ENCODE data around the gene AGO3. TPM values are rescaled to one million over a fixed set of nuclear protein-coding genes. Genes with fewer than 3 reads are reported as not detected.
A peak's percentile ranks its signal among the peaks of the same experiment; 100 is the strongest.
"Not testable (repeated sequence)": the region's sequence is repeated elsewhere in the genome, so short reads cannot be mapped to it uniquely, and the experiment has no call there.

The AGO3 gene
- total RNA-seq, 1 donor from 2014 or later: 6.8 TPM

DNA sequence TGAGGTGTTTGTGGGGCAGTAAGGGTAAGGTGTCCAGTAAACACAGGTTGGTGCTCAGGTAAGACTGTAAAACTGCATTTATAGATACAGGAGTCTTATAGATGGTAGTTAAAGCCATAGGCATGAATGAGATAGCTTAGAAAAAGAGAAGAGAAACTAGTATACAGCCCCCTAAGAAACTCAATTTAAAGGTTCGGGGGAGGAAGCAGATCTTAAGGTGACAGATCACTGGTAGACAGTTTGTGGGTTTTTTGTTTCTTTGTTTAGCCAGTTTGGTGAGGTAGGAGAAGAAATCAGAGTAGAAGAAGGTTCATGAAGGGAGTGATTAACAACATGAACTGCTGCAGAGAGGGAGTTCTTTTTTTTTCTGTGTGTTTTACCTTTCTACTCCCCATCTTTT lies 6.1 kb upstream of the AGO3 start:
- no peak for DNase-seq (ENCODE audit: low read depth in 2 of 2)

DNA sequence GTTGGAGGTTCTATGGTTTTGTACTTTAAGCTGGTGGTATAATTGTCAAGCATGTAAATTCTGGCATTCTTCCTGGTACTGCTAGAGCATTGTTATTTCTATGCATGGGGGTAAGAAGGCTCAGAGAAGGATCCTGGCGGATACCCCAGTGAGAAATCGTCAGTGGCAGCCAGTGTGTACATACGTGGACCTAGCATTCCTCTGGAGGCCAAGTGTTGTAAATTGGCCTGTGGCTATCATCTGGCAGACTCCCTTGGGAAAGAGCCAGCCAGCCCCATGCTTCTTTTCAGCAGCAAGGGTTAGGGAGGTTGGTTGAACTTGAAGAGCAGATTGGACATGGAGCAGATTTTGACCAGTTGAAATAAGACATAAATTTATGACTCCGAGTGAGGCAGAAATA lies 5.2 kb upstream of the AGO3 start:
- no peak for DNase-seq (ENCODE audit: low read depth in 2 of 2)

- DNase-seq (ENCODE audit: low read depth in 2 of 2): no peak
Measured at GRCh38 chr1:35927472-35927871, 3.4 kb upstream of the AGO3 start.

- no peak for DNase-seq (ENCODE audit: low read depth in 2 of 2)
Measured at GRCh38 chr1:35929730-35930592, 944 bp upstream of the AGO3 start.

- peak in 1 of 2 donors; percentile 17 for DNase-seq (ENCODE audit: low read depth in 2 of 2)
Measured at GRCh38 chr1:35931446-35932157, 697 bp downstream of the AGO3 start.

DNA sequence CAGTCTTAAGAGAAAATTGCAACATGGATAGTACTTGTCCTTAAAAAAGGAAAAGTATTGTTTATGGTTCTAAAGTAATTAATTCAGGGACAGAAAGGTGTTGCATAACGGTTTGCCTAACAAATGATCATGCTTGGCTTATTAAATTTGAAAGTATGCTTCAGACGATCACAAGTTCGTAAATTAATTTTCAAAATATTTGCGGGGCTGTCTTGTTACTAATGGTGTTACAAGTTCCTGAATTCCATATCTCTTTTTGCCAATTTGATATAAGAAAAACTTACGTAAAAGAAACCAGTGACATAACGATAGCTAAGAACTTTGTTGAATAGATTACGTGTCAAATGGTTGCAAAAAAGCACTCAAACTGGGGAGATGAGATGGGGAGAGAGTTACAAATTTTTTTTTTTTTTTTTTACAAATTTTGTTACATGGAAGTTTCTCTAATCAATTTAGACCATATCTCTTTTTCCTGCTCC lies 1.3 kb downstream of the AGO3 start:
- DNase-seq (ENCODE audit: low read depth in 2 of 2): no peak

- no peak for DNase-seq (ENCODE audit: low read depth in 2 of 2)
Measured at GRCh38 chr1:35932941-35933340, 2.0 kb downstream of the AGO3 start.

GRCh38 chr1:35935442-35936388 lies 4.8 kb downstream of the AGO3 start:
- DNase-seq (ENCODE audit: low read depth in 2 of 2): peak; percentile 60 to 69

- no peak for DNase-seq (ENCODE audit: low read depth in 2 of 2)
Measured at GRCh38 chr1:35936838-35937237, 5.9 kb downstream of the AGO3 start.

GRCh38 chr1:35939484-35939883 lies 8.6 kb downstream of the AGO3 start:
- no peak for DNase-seq (ENCODE audit: low read depth in 2 of 2)

- DNase-seq (ENCODE audit: low read depth in 2 of 2): peak in 1 of 2 donors; percentile 51
Measured at GRCh38 chr1:35945327-35945726, 14.4 kb downstream of the AGO3 start.

DNA sequence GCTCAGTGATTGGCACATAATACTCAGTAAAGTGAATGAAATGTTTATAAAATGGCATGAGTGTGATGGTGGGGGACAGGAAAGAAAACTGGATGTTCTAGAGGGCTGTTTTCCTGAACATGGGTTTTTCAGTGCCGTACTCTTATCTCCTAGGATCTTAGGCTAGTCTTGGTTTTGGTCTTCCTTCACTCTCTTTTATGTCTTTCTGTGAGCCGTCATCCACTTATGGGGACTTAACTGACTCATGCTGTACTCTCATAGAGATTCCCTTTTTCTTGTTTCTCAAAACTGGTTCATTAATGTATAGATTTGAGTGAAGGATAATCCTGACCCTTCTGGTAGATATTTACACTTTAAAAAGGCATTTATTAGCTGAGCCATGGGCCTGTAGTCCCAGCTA lies 16.6 kb downstream of the AGO3 start:
- DNase-seq (ENCODE audit: low read depth in 2 of 2): no peak

- no peak for DNase-seq (ENCODE audit: low read depth in 2 of 2)
Measured at GRCh38 chr1:35958558-35958957, 27.7 kb downstream of the AGO3 start.

DNA sequence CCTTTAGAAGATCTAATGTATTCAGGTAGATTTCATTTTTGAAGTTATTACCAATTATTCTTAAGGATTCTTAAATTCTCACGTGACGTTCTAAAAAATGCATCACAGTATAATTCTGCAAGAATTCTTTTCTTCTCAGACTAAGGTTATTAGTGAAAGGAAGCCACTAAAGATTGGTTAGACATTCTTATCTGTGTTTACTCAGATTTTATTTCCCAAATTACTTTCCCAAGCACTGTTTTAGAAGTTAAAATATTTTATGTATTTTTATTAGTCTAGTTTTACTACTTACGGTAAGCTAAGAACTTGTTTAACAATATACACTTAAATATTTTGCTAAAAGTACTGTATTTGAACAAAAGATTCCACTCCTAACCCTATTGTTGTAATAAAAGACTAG lies 28.4 kb downstream of the AGO3 start:
- DNase-seq (ENCODE audit: low read depth in 2 of 2): no peak

DNA sequence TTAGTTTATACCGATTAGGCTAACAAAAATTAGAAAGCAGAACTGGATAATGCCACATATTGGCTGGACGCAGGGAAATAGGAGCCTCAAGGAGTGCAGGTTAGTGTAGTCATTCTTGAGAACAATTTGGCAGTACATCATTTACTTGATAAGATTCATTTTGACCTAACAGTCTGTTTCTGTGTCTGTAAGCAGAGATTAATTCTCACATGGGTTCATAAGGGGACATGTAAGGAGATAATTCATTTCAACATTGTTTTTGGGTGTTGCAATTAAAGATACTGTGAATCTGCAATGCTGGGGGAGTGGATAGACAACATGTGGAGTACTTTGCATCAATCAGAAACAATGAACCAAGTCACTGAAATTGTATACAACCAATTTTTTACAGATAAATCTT lies 32.0 kb downstream of the AGO3 start:
- DNase-seq (ENCODE audit: low read depth in 2 of 2): no peak

GRCh38 chr1:35964277-35964676 lies 33.4 kb downstream of the AGO3 start:
- DNase-seq (ENCODE audit: low read depth in 2 of 2): not testable (repeated sequence)

GRCh38 chr1:35968396-35968795 lies 37.5 kb downstream of the AGO3 start:
- no peak for DNase-seq (ENCODE audit: low read depth in 2 of 2)

- no peak for DNase-seq (ENCODE audit: low read depth in 2 of 2)
Measured at GRCh38 chr1:35971601-35972000, 40.7 kb downstream of the AGO3 start.

- DNase-seq (ENCODE audit: low read depth in 2 of 2): not testable (repeated sequence)
Measured at GRCh38 chr1:35972631-35973030, 41.7 kb downstream of the AGO3 start.

DNA sequence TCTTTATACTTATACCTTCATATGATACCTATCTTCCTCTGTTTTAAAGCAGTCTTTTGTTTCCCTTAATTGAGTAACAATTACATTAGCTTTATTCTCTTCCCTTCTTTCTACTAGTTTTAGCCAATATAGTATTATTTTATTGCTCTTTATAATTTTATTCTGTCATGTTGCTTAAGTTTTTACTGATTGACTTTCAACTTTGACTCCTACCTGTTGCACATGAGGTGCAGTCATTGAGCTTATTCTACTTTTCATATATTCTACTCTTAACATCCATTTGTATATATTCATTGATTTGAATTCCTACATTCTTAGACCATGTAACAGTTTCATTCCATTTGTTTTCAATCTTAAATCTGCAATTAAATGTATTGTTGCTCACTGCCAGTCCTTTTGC lies 49.2 kb downstream of the AGO3 start:
- DNase-seq (ENCODE audit: low read depth in 2 of 2): no peak

DNA sequence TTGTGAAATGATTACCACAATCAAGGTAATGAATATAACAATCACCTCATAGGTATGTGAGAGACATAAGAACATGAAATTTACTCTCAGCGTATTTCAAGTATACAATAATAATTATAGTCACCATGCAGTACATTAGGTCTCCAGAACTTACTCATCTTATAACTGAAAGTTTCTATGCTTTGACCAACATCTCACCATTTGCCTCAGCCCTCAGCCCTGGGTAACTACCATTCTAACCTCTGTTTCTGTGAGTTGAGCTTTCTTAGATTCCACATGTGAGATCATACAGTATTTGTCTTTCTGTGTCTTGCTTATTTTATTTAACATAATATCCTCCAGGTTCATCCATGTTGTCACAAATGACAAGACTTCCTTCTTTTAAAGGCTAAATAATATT lies 57.3 kb downstream of the AGO3 start:
- no peak for DNase-seq (ENCODE audit: low read depth in 2 of 2)
